Esophagus muscularis mucosa (tissue), 4 donors: ENCODE results near the gene KLF13.

Experiments used
- EP300 ChIP-seq: sonication (generic); formaldehyde crosslinking; IDR thresholded peaks from one replicate; pipeline ENCODE4 v1.6.1; 2017; ENCODE audit warnings: antibody characterized with exemption
- POLR2A ChIP-seq: fragments of 450-650 bp; IDR thresholded peaks from one replicate; pipeline ENCODE4 v1.6.1; 2017; ENCODE audit warnings: antibody characterized with exemption, moderate library complexity, mild to moderate bottlenecking, low read depth
- TF ChIP-seq, protein P1 (sequence below), 3 experiments: fragments of 200-600 bp in 2 of 3; fragments of 450-650 bp in 1 of 3; sonication (generic) in 2 of 3; IDR thresholded peaks; one replicate each; pipeline ENCODE4 v1.5.1; 2017 to 2019; ENCODE audit warnings: antibody characterized with exemption in 3 of 3, mild to moderate bottlenecking in 2 of 3, moderate library complexity in 1 of 3

DNA sequence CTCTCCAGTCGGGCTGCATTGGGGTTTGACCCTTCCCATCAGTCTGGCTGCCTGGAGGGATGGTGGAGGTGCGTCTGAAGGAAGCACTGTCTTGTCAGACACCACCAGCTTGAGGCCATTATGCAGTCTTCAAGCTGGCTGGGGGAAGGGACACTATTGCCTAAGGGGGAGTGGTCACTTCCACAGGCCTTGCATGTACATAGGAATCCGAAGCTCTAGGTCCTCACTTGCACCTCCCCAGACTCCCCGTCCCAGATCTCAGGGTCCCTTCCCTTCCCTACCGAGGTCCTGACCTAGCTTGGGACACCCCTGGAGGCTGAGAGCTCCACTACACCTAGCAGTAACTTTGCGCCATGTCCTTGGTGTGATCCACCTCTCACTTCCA is 48.6 kb upstream of the KLF13 start:
- no peak for TF ChIP-seq EP300
- TF ChIP-seq POLR2A = no peak
- TF ChIP-seq, protein P1, sequence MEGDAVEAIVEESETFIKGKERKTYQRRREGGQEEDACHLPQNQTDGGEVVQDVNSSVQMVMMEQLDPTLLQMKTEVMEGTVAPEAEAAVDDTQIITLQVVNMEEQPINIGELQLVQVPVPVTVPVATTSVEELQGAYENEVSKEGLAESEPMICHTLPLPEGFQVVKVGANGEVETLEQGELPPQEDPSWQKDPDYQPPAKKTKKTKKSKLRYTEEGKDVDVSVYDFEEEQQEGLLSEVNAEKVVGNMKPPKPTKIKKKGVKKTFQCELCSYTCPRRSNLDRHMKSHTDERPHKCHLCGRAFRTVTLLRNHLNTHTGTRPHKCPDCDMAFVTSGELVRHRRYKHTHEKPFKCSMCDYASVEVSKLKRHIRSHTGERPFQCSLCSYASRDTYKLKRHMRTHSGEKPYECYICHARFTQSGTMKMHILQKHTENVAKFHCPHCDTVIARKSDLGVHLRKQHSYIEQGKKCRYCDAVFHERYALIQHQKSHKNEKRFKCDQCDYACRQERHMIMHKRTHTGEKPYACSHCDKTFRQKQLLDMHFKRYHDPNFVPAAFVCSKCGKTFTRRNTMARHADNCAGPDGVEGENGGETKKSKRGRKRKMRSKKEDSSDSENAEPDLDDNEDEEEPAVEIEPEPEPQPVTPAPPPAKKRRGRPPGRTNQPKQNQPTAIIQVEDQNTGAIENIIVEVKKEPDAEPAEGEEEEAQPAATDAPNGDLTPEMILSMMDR (IDR thresholded peaks at IDR 0.05) = no peak
